Heart left ventricle (tissue), 16 donors: ENCODE results near the gene S100A16. TPM values are rescaled to one million over a fixed set of nuclear protein-coding genes. Genes with fewer than 3 reads are reported as not detected.
A peak's percentile ranks its signal among the peaks of the same experiment; 100 is the strongest.

ENCODE experiments used
- ATAC-seq, 4 donors: fragments of 200-7000 bp; cut with Tn5 transposase; one replicate each; pipeline ENCODE4 v1.9.1; 2020 to 2022; ENCODE audit warnings: moderate library complexity in 4 of 4, mild to moderate bottlenecking in 3 of 4, moderate number of reproducible peaks in 1 of 4
- DNase-seq, 5 donors: peaks; one replicate each; pipeline ENCODE4 v3.0.0-alpha.2; 2020
- H3K27ac ChIP-seq, 12 donors: fragments of 200-600 bp; sonication (generic) in 4 of 12; one replicate each; pipeline versions ENCODE4 v1.5.0 to v1.8.0; 2016 to 2022; ENCODE audit warnings: mild to moderate bottlenecking in 2 of 12
- H3K27me3 ChIP-seq, 9 donors: fragments of 200-600 bp; sonication (generic) in 2 of 9; one replicate each; pipeline versions ENCODE4 v1.5.1 to v1.8.0; 2016 to 2022; ENCODE audit warnings: mild to moderate bottlenecking in 3 of 9
- H3K36me3 ChIP-seq, 9 donors: fragments of 200-600 bp; sonication (generic) in 2 of 9; one replicate each; pipeline versions ENCODE4 v1.5.0 to v1.8.0; 2018 to 2022; ENCODE audit warnings: mild to moderate bottlenecking in 2 of 9
- H3K4me1 ChIP-seq, 12 donors: fragments of 200-600 bp; sonication (generic) in 4 of 12; one replicate each; pipeline versions ENCODE4 v1.5.0 to v1.8.0; 2016 to 2022; ENCODE audit warnings: mild to moderate bottlenecking in 3 of 12
- H3K4me3 ChIP-seq, 12 donors: fragments of 200-600 bp; sonication (generic) in 4 of 12; one replicate each; pipeline versions ENCODE4 v1.5.0 to v1.8.0; 2017 to 2022; ENCODE audit warnings: mild to moderate bottlenecking in 9 of 12, moderate library complexity in 4 of 12
- H3K9me3 ChIP-seq, 12 donors: fragments of 200-600 bp; sonication (generic) in 4 of 12; one replicate each; pipeline versions ENCODE4 v1.5.0 to v1.8.0; 2016 to 2022; ENCODE audit warnings: mild to moderate bottlenecking in 1 of 12
- POLR2A ChIP-seq, 2 donors: fragments of 450-650 bp; IDR thresholded peaks; one replicate each; pipeline ENCODE4 v1.6.1; 2017; ENCODE audit warnings: antibody characterized with exemption in 2 of 2, mild to moderate bottlenecking in 2 of 2, moderate library complexity in 2 of 2
- WGBS, 4 donors: extraction: QIAGEN DNeasy Blood & Tissue Kit in 2 of 4; methylation state at CpG; one replicate each; pipeline versions ENCODE4 v1.1.5 to v1.1.7; 2013 to 2018; 5-methylcytosine and 5-hydroxymethylcytosine counted together
- intact Hi-C, 10 donors: fragments of 100-400 bp; cut with DNase I; formaldehyde crosslinking; loops; one replicate each; pipeline versions ENCODE4 v1.11.1 to v1.14.2; 2022
- polyA plus RNA-seq, 2 donors: library from polyadenylated mRNA; stranded (reverse); fragments of 200-250 nt; gene quantifications; one replicate each; pipeline ENCODE4 v1.2.3, GENCODE V29; 2013
- total RNA-seq, 9 donors: library from RNA; depleted of rRNA in 2 of 9; stranded (reverse); fragments of >200 nt in 2 of 9; fragmentation: NEBNext Ultra II Directional in 3 of 9; extraction: Animal tissue kit (Norgen Biotek cat#: 25700) in 3 of 9; gene quantifications; one replicate each; pipeline versions ENCODE4 v1.1.0 to v1.2.4, GENCODE V29; 2016 to 2023
- TF ChIP-seq, protein P1 (sequence below), 12 donors: fragments of 200-600 bp; sonication (generic) in 4 of 12; IDR thresholded peaks; one replicate each; pipeline versions ENCODE4 v1.5.0 to v1.8.0; 2018 to 2022; ENCODE audit warnings: antibody characterized with exemption in 12 of 12, mild to moderate bottlenecking in 5 of 12
- donor health status: ischemic (EF 13 %, LVEDD 7.1; RV severe dilation, severe dysfunction).
- donor health status: healthy with polysubstance abuse.
- donor health status: DM: no; HTN: yes; CAD: no.
- donor health status: DM: no; HTN: no; CAD: no.
- donor health status: ischemic (EF 25% LVEDD 6.9; RV normal size, moderate dysfunction).
- donor health status: ischemic (EF 25% LVEDD 5.7; RV mildly dilated, moderate dysfunction).
- donor health status: healthy.
- donor health status: DM: yes; HTN: yes; CAD: no.
- donor health status: ischemic (EF 35%, LVEDD 5.7; RV mildly dilated, moderate dysfunction).
- donor health status: nonischemic (EF 11% LVEDD 7.7; RV severe dilation, severe dysfunction).
- donor health status: DM: yes; HTN: yes; CAD: no.
- donor health status: PGD.
- donor health status: ischemic (EF 29% LVEDD 5.4; RV normal size, mild dysfunction).
- donor health status: nonischemic (EF 23%, LVEDD 6.1; RV moderate dilation, normal function).

The S100A16 gene
- total and polyA plus RNA-seq, 11 donors: 37.2 to 233 (median 70.3) TPM

DNA sequence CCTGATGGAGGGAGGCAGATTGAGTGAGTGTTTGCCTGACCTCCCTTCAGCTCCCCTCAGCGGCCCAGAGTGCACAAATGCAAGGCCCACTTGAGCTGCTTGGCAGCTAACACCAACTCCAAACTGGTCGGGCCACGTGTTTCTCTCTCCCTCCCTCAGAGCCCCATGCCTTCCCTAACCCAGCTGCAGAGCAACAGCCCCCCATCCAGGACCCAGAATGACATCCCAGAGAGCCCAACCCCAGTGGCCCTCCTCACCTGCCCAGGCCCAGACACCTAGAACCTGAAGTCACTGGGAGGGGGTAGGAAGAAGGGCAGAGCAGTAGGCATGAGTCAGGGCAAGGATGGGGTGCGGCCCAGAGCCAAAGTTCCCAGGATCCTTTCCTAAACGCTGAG is 4.0 kb upstream of the S100A16 start:
- TF ChIP-seq, protein P1, sequence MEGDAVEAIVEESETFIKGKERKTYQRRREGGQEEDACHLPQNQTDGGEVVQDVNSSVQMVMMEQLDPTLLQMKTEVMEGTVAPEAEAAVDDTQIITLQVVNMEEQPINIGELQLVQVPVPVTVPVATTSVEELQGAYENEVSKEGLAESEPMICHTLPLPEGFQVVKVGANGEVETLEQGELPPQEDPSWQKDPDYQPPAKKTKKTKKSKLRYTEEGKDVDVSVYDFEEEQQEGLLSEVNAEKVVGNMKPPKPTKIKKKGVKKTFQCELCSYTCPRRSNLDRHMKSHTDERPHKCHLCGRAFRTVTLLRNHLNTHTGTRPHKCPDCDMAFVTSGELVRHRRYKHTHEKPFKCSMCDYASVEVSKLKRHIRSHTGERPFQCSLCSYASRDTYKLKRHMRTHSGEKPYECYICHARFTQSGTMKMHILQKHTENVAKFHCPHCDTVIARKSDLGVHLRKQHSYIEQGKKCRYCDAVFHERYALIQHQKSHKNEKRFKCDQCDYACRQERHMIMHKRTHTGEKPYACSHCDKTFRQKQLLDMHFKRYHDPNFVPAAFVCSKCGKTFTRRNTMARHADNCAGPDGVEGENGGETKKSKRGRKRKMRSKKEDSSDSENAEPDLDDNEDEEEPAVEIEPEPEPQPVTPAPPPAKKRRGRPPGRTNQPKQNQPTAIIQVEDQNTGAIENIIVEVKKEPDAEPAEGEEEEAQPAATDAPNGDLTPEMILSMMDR (IDR thresholded peaks at IDR 0.05): no peak
- no peak for TF ChIP-seq POLR2A (IDR thresholded peaks at IDR 0.05)
- WGBS, 4 donors: 64 to 73% (median 67%) methylated on average over 5 of the region's 5 CpGs
- intact Hi-C loops: loop anchor here in 6 of 10 donors (1.0 to 5.0 kb wide), 6 partner anchors 44 to 105 kb away; no protein-coding TSS in a partner anchor
- no peaks in the 10 kb centered on the region for H3K27me3 ChIP-seq
- peaks cover 0 to 35% (median 19%) of the 10 kb centered on the region in 12 donors for H3K4me1 ChIP-seq
- H3K4me3 ChIP-seq: no peak overlapping the region
- H3K27ac ChIP-seq: peak overlapping the region in 10 of 12 donors; percentile 14 to 68 (median 62)
- peak in 2 of 5 donors; percentile 50 to 71 for DNase-seq
- ATAC-seq: peak; percentile 32 to 69 (median 34)
- H3K36me3 ChIP-seq: peaks cover 0 to 32% (median 21%) of the 10 kb centered on the region in 9 donors
- no peaks in the 10 kb centered on the region for H3K9me3 ChIP-seq

DNA sequence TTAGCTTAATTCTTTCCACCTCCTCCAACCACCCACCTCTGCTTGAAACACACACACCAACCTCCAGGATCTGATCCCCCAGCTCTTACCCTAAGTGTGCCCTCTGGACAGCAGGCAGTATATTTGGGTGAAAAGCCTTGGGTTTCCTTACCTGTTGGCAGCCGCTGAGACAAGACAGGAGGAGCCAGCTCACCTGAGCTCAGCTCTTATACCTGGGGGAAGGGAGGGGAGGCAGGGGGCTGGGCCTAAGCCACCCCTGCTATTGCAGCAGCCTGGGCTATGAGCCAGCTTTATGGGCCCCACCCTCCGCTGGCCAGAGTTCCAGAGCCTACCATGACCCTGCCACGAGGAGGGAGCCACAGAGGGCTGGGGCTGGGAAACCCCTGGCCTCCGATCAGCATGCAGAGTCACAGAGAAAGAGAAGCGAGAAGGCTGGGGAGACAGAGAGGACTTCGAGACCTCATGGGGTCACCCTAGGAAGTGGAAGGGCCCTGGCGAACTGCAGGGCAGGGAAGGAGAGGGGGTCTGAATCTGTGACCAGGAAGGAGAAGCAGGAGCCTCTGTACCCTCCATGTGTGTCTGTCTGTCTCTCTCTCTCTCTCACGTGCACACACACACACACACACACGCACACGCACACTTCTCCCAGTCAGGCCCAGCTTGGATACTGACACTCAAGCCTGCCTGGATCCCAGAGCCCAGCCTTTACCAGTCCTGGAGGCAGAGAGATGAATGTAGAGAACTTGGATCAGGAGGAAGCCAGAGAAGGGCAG is 3.4 kb upstream of the S100A16 start, which contains the start of gene S100A14:
Gene S100A14 (minus strand): TSS at position 182 of the 773 bp plus-strand sequence. CDS start 467 bp downstream, outside the sequence.
- Histone ChIP-seq H3K27ac (peak within 1 kb of the TSS in 11 of 12 donors; percentile 35 to 74 (median 62)), H3K4me1 (peaks cover 0 to 40% (median 20%) of the 10 kb centered on the region in 12 donors), H3K27me3 (no peaks in the 10 kb centered on the region), H3K9me3 (no peaks in the 10 kb centered on the region), H3K4me3 (no peak within 1 kb of the TSS), H3K36me3 (peaks cover 0 to 31% (median 21%) of the 10 kb centered on the region in 9 donors)
- ATAC-seq: peak in 3 of 4 donors; percentile 9 to 27 (median 22)
- peak in 1 of 5 donors; percentile 55 for DNase-seq
- TF ChIP-seq, protein P1 (IDR thresholded peaks at IDR 0.05): no peak
- no peak for TF ChIP-seq POLR2A (IDR thresholded peaks at IDR 0.05)
- intact Hi-C loops: loop anchor here in 6 of 10 donors (2.0 to 5.0 kb wide), 5 partner anchors 44 to 104 kb away; no protein-coding TSS in a partner anchor
- WGBS, 4 donors: 43 to 67% (median 61%) methylated on average over 7 to 10 of the region's 10 CpGs

DNA sequence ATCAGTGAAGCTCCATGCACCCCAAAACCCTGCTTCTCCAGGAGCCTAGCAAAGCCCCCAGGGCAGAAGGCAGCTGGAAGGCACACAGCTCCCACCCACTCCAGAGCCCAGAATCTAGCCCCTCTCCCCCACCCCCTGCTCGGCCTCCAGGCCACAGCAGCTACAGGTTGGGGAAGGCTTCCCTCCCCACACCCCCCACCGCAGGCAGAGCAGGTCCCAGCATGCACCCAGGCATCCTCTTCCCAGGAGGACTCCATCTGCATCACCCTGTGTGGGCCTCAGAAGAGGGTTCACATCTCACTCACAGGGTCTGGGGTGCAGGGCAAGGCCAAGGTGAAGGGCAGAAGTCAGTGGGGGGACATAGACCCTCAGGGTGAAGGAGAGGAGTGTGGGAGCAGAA is 2.5 kb upstream of the S100A16 start:
- DNase-seq: no peak
- Histone ChIP-seq H3K4me1 (peaks cover 0 to 50% (median 28%) of the 10 kb centered on the region in 12 donors), H3K4me3 (no peak overlapping the region), H3K27me3 (no peaks in the 10 kb centered on the region), H3K9me3 (no peaks in the 10 kb centered on the region), H3K36me3 (peaks cover 0 to 28% (median 20%) of the 10 kb centered on the region in 9 donors), H3K27ac (no peak overlapping the region)
- intact Hi-C loops: loop anchor here in 4 of 10 donors (5.0 kb wide), 3 partner anchors 43 to 103 kb away; no protein-coding TSS in a partner anchor
- TF ChIP-seq POLR2A (IDR thresholded peaks at IDR 0.05): no peak
- TF ChIP-seq, protein P1 (IDR thresholded peaks at IDR 0.05): no peak
- 86 to 100% (median 97%) methylated on average over 1 to 2 of the region's 2 CpGs for WGBS, 4 donors
- no peak for ATAC-seq

DNA sequence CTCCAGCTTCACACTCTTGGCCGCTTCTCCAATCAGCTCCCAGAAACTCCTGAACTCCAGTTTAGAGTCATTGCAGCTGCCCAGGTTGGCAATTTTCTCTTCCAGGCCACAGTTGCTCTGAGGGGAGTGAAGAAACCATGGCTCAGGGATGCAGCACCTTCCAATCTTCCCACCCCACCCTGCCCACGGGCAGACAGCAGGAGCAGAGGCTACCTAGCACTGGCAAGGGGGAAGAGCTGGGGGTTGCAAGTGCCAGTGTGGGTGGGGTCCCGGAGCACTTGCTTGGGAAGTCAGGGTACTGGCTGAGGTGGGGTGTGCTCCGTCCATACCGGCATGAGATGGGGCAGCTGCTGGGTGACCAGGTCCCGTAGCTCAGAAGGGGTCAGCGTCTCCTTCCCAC is 2.0 kb upstream of the S100A16 start:
- TF ChIP-seq, protein P1 (IDR thresholded peaks at IDR 0.05): no peak
- TF ChIP-seq POLR2A (IDR thresholded peaks at IDR 0.05): no peak
- H3K9me3 ChIP-seq: no peaks in the 10 kb centered on the region
- no peak for DNase-seq
- 93 to 95% (median 95%) methylated on average over 4 to 7 of the region's 7 CpGs for WGBS, 4 donors
- intact Hi-C loops: loop anchor here in 7 of 10 donors (5.0 kb wide), 3 partner anchors 43 to 103 kb away; no protein-coding TSS in a partner anchor
- H3K36me3 ChIP-seq: peaks cover 0 to 23% (median 15%) of the 10 kb centered on the region in 9 donors
- no peaks in the 10 kb centered on the region for H3K27me3 ChIP-seq
- no peak overlapping the region for H3K27ac ChIP-seq
- H3K4me3 ChIP-seq: no peak overlapping the region
- no peak for ATAC-seq
- H3K4me1 ChIP-seq: peaks cover 0 to 55% (median 32%) of the 10 kb centered on the region in 12 donors
